GM21737 (cell line): ENCODE measurements around the gene ABTB2.
A peak's percentile ranks its signal among the peaks of the same experiment; 100 is the strongest.
"Not testable (repeated sequence)": the region's sequence is repeated elsewhere in the genome, so short reads cannot be mapped to it uniquely, and the experiment has no call there.

Experiments used
- ATAC-seq: cut with Tn5 transposase; IDR thresholded peaks from one replicate; pipeline ENCODE4 v1.9.1; 2021; ENCODE audit warnings: mild to moderate bottlenecking, moderate library complexity; ENCODE audit not compliant: unreplicated experiment

The ABTB2 gene

GRCh38 chr11:34357701-34358257 lies at the start of gene ABTB2:
Gene ABTB2, minus strand, starts transcription at chr11:34358010.
- peak; percentile 84 for ATAC-seq

DNA sequence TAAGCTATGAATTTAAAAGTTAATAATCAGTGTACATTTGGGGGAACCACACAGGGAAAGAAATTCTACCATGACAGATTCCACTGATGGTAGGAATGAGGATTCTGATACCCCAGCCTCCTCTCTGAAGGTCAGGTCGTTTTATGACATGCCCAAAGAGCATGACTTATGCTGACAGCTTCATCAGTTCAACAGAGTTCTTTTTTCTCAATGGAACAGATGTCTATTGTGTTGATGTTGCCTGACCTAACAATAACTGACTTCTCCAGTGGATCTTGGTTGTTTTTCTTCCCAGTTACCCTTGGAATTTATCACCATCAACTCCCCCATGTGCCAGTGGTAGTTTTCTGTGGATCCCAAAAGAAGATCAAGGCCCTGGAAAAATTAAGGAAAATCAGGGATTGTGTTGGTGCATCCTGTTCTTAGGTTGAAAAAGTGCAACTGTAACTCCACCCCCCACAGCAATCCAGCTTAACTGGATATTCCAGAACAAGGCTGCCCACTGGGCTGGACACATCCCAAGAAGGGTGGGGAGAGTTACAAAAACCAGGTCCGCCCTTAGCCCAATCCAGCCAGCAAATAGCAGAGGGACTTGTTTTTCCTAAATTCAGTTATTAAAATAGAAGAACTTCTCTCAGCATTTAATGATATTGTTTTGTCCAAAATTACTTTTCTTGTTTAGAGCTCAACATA lies 49.5 kb upstream of the ABTB2 start:
- ATAC-seq = no peak

DNA sequence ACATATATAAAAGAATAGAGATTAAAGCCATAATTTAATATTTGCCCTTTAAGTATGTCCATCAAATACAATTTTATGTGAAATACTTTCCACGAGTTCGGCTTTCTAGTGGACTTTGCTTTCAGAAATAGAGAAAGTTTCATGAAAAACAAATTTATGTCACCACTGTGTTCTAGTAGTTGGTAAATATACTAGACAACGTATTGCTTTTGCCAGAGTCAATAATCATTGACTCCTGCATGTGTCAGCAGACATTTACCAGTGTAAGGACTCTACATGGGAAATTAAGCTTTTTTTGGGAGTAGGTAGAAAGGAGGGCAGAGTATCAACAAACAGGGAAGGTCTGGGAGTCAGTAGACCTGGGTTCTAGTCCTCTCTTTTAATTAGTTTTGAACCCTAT lies 48.6 kb upstream of the ABTB2 start:
- ATAC-seq = no peak

- ATAC-seq = no peak
These were observed 47.5 kb upstream of the ABTB2 start for GRCh38 chr11:34405079-34405858.

DNA sequence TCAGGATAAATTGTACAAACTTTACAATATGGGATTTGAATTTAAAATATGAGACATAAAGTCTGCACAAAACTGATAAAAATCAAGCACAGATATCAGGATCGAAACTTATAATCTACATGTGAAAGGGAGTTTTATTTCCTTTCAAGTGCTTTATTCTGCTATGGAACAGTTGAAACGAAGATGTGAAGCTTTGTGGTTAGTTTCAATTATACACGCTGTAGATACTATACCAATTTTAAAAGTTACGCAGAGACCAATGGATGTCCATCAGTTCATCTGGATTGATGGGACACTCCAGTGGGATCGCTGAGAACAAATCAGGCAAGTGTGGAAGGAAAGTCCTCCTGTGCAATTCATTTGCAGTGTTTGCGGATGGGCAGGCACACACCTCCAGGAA lies 46.5 kb upstream of the ABTB2 start:
- ATAC-seq = no peak

DNA sequence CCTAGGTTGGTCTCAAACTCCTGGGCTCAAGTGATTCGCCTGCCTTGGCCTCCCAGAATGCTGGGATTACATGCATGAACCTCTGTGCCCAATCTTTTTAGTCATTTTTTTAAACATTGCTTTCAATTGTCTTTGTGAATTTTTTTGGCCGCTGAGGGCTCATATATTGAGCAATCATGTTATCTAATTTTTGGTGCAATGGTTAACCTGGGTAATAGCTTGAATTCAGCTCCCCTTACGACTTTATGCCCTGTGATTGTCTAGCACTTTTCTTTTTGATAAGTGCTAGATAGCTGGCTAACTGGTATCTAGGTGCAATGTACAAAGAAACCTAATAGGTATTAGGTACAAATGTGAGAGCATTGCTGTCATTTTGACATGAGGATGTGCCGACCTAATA lies 45.6 kb upstream of the ABTB2 start:
- no peak for ATAC-seq

- ATAC-seq = no peak
These were observed 40.0 kb upstream of the ABTB2 start for GRCh38 chr11:34397811-34398210.

GRCh38 chr11:34397120-34397519 lies 39.3 kb upstream of the ABTB2 start:
- ATAC-seq = no peak

GRCh38 chr11:34395916-34396550 lies 38.2 kb upstream of the ABTB2 start:
- no peak for ATAC-seq

DNA sequence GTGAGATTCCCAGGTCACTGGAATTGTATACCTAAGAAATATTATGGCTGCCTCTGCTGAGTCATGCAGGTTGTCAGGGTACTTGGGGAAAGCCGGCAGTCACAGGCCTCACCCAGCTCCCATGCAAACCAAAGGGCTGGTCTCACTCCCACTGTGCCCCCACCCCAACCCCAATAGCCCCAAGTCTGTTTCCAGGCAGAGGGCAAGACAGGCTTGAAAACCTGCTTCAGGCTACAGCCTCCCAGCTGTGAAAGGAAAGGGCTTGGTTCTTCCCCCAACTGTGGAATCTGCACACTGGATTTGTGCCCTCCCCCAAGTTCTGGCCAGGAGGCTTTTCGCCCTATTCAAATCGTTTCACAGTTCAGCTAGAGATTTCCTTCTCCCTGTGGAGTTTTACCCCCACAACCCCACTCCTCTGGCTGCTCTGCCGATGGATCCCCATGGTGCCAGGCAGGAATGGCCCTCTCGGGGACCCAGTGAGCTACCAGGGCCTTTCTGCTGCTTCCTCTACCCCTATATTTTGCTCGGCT lies 37.0 kb upstream of the ABTB2 start:
- no peak for ATAC-seq

GRCh38 chr11:34387653-34388052 lies 29.8 kb upstream of the ABTB2 start:
- no peak for ATAC-seq

GRCh38 chr11:34386356-34386755 lies 28.5 kb upstream of the ABTB2 start:
- ATAC-seq = not testable (repeated sequence)

DNA sequence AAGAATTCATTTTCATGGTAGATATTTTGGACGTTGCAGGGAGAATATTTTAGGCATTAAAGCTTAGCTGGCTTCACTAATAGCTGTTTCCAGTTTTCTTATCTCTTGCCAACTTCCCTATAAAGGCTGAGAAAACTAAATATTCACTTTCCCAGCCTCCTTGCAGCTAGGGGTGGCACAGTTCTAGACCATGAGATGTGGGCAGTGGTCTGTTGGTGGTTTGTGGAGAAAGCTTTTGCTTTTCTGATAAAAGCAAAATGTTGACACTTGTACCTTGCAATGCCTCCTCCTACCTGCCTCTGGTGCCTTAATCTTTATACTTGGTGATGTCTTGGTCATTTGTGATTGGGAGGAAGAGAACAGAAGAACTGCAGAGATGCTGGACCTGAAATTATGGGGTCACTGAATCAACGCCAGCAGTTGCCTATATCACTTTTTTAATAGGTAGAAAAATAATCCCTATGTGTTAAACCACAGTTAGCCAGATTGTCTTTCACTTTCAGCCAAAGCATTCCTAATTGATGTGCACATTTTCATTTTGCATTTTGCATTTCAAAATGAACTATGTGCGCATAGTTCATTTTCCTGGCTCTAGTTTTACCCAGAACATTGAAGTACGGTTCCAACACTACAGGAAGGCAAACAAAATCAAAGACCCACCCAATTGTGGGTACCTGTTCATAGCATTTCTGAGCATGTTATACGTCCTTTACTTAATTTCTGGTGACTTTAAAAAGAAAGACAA lies 24.9 kb upstream of the ABTB2 start:
- no peak for ATAC-seq

- ATAC-seq = no peak
These were observed 24.0 kb upstream of the ABTB2 start for GRCh38 chr11:34381775-34382174.

DNA sequence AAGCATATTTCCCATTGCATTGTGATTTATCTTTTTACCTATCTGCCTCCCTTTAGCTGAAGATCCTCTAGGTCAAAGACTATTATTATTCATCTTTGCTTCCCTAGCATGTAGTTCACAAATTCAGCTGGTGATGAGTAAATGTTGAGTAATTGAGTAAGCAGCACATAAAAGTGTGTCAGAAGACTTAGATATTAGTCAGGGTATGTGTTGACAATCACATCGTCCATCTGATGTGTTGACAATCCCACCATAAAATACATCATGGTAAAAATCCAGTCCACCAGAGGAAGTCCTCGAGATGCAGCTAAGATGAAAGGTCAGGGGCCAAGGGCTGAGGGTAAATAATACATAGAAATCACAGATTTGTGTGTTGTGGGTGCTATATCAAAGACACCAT lies 22.9 kb upstream of the ABTB2 start:
- no peak for ATAC-seq

DNA sequence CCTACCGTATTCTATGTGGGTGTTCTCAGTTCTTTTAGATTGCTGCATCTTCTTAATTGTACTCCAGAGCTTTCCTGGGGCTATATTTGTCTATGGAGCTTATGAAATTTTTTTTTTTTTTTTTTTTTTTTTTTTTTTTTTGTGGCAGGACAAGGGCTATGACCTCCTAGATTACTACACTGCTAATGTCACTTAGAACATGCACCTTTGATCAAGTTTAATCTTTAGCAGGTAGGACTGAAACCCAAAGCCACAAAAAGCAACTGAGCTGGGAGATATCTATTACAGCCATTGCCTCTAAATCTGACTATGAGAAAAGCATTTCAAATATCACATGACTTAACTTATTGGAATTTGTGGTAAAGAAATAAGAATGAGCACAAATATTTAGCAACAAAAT lies 21.7 kb upstream of the ABTB2 start:
- no peak for ATAC-seq

DNA sequence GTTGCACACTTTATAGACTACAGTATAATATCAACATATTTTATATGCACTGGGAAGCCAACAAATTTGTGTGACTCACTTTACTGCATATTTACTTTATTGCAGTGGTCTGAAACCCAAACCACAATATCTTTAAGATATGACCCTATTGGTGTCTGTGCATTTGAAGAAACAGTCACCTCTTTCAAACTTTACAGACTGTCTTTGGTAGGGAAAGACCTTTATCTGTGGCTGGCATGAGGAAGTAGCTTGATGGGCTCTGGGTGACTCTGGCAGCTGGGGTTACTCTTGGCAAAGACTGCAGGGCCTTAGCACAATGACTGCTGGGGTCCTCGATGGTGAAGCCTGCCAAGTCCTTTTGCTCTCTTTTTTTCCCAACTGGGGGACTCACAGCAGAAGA lies 21.3 kb upstream of the ABTB2 start:
- no peak for ATAC-seq

GRCh38 chr11:34373727-34374126 lies 15.9 kb upstream of the ABTB2 start:
- no peak for ATAC-seq

GRCh38 chr11:34366522-34366921 lies 8.7 kb upstream of the ABTB2 start:
- ATAC-seq = no peak

GRCh38 chr11:34364102-34364501 lies 6.3 kb upstream of the ABTB2 start:
- no peak for ATAC-seq
